SH-SY5Y (cell line): ENCODE results near the gene EPHA1.

ENCODE experiments used
- GATA2 ChIP-seq: IDR thresholded peaks from 2 replicates; pipeline ENCODE4 v1.6.1; 2011; ENCODE audit warnings: mild to moderate bottlenecking, low read depth, low read length
- GATA3 ChIP-seq: IDR thresholded peaks from 2 replicates; pipeline ENCODE4 v1.6.1; 2011; ENCODE audit warnings: low read depth, mild to moderate bottlenecking, low read length, moderate library complexity

DNA sequence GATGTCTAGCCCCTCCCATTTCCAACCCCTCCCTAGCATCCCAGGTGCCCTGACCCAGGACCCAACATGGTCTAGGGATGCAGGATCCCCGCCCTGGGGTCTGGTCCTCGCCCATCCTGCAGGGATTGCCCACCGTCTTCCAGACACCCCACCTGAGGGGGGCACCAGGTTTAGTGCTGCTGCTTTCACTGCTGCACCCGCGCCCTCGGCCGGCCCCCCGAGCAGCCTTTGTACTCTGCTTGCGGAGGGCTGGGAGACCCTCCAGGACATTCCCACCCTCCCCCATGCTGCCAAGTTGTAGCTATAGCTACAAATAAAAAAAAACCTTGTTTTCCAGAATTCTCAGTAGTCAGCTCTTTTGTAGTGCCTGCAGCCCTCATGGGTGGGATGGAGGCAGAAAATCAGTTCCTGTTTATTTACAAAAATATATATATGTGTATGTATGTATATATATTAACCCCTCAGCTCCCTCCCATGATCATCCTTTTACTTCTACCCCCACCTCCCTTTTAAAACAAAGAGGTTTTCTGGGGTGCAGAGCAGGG is 17.8 kb downstream of the EPHA1 start:
- TF ChIP-seq GATA2: no peak
- TF ChIP-seq GATA3: no peak
